Ovary (tissue), 9 donors: ENCODE data around the gene GATM. TPM values are rescaled to one million over a fixed set of nuclear protein-coding genes. Genes with fewer than 3 reads are reported as not detected.

Experiments
- DNase-seq, 5 donors: peaks; one replicate each; pipeline ENCODE4 v3.0.0-alpha.2; 2019 to 2020
- H3K27ac ChIP-seq, 2 donors: fragments of 200-600 bp; one replicate each; pipeline versions ENCODE4 v1.5.1 to v1.8.0; 2019 to 2022
- H3K27me3 ChIP-seq: fragments of 200-600 bp; one replicate; pipeline ENCODE4 v1.8.0; 2022
- H3K36me3 ChIP-seq: fragments of 200-600 bp; sonication (generic); one replicate; pipeline ENCODE4 v1.5.1; 2019
- H3K4me1 ChIP-seq: one replicate; pipeline ENCODE4 v1.8.1; 2013; ENCODE audit warnings: mild to moderate bottlenecking, moderate library complexity; ENCODE audit not compliant: insufficient read depth
- H3K4me3 ChIP-seq: fragments of 200-600 bp; sonication (generic); one replicate; pipeline ENCODE4 v1.5.1; 2017
- H3K9me3 ChIP-seq, 2 donors: fragments of 200-600 bp in 1 of 2; sonication (generic) in 1 of 2; one replicate each; pipeline versions ENCODE4 v1.5.1 to v1.8.1; 2013 to 2019; ENCODE audit warnings: mild to moderate bottlenecking in 1 of 2, moderate library complexity in 1 of 2
- EP300 ChIP-seq: sonication (generic); formaldehyde crosslinking; IDR thresholded peaks from one replicate; pipeline ENCODE4 v1.6.1; 2017; ENCODE audit warnings: antibody characterized with exemption
- POLR2A ChIP-seq: fragments of 450-650 bp; IDR thresholded peaks from one replicate; pipeline ENCODE4 v1.6.1; 2017; ENCODE audit warnings: antibody characterized with exemption, mild to moderate bottlenecking, moderate library complexity
- WGBS, 3 donors: extraction: QIAGEN DNeasy Blood & Tissue Kit in 1 of 3; methylation state at CpG; one replicate each; pipeline versions ENCODE4 v1.1.5 to v1.1.7; 2013 to 2017; 5-methylcytosine and 5-hydroxymethylcytosine counted together
- intact Hi-C, 4 donors: fragments of 100-400 bp; cut with DNase I; formaldehyde crosslinking; loops; one replicate each; pipeline versions ENCODE4 v1.11.0 to v1.15.1; 2022 to 2023
- polyA plus RNA-seq, 2 donors: library from polyadenylated mRNA; stranded (reverse); fragments of 200-250 nt in 1 of 2; fragments of 350-450 nt in 1 of 2; fragmentation: Illumina TruSeq in 1 of 2; extraction: RNeasy Lipid Tissue Mini Kit (QIAGEN cat#74804) in 1 of 2; gene quantifications; one replicate each; pipeline ENCODE4 v1.2.3, GENCODE V29; 2013 to 2014
- total RNA-seq, 7 donors: library from RNA; depleted of rRNA in 2 of 7; stranded (reverse); fragments of >200 nt in 2 of 7; fragmentation: NEBNext Ultra II Directional in 3 of 7; extraction: Animal tissue kit (Norgen Biotek cat#: 25700) in 3 of 7; gene quantifications; one replicate each; pipeline versions ENCODE4 v1.1.0 to v1.2.4, GENCODE V29; 2016 to 2023
- TF ChIP-seq, protein P1 (sequence below), 3 donors: fragments of 450-650 bp in 2 of 3; fragments of 200-600 bp in 1 of 3; IDR thresholded peaks; one replicate each; pipeline versions ENCODE4 v1.5.1 to v1.8.0; 2016 to 2022; ENCODE audit warnings: antibody characterized with exemption in 3 of 3, mild to moderate bottlenecking in 1 of 3
- donor health status: DM: no; HTN: no; CAD: no; lungs with moderate emphysema.
- donor health status: DM: no; HTN: no; CAD: no.
- donor health status: Bipolar disorder and iron deficiency.
- donor health status: DM: yes; HTN: yes; CAD: no.
- donor health status: DM: no; HTN: no; CAD: no.
- donor health status: DM: yes; HTN: yes; CAD: no.

The GATM gene
- total and polyA plus RNA-seq, 9 donors: 43.6 to 218 (median 132) TPM

- intact Hi-C loops: no loop called here
- H3K4me3 ChIP-seq: no peak overlapping the region
- no peaks in the 10 kb centered on the region for H3K27me3 ChIP-seq
- no peaks in the 10 kb centered on the region for H3K9me3 ChIP-seq
- WGBS, 3 donors: 81 to 87% (median 84%) methylated on average over 1 of the region's 1 CpG
- peaks cover 2% of the 10 kb centered on the region for H3K4me1 ChIP-seq
- no peak overlapping the region for H3K27ac ChIP-seq
- DNase-seq: no peak
- no peaks in the 10 kb centered on the region for H3K36me3 ChIP-seq
- TF ChIP-seq, protein P1, sequence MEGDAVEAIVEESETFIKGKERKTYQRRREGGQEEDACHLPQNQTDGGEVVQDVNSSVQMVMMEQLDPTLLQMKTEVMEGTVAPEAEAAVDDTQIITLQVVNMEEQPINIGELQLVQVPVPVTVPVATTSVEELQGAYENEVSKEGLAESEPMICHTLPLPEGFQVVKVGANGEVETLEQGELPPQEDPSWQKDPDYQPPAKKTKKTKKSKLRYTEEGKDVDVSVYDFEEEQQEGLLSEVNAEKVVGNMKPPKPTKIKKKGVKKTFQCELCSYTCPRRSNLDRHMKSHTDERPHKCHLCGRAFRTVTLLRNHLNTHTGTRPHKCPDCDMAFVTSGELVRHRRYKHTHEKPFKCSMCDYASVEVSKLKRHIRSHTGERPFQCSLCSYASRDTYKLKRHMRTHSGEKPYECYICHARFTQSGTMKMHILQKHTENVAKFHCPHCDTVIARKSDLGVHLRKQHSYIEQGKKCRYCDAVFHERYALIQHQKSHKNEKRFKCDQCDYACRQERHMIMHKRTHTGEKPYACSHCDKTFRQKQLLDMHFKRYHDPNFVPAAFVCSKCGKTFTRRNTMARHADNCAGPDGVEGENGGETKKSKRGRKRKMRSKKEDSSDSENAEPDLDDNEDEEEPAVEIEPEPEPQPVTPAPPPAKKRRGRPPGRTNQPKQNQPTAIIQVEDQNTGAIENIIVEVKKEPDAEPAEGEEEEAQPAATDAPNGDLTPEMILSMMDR (IDR thresholded peaks at IDR 0.05): no peak
- TF ChIP-seq EP300 (no peak), POLR2A (no peak)
Measured at GRCh38 chr15:45364271-45364670, 14.1 kb downstream of the GATM start.

GRCh38 chr15:45363801-45364200 is 14.5 kb downstream of the GATM start:
- TF ChIP-seq EP300 (no peak), POLR2A (no peak)
- TF ChIP-seq, protein P1 (IDR thresholded peaks at IDR 0.05): no peak
- Histone ChIP-seq H3K27ac (no peak overlapping the region), H3K4me3 (no peak overlapping the region), H3K36me3 (no peaks in the 10 kb centered on the region), H3K4me1 (no peaks in the 10 kb centered on the region), H3K27me3 (no peaks in the 10 kb centered on the region), H3K9me3 (no peaks in the 10 kb centered on the region)
- 23 to 36% (median 26%) methylated on average over 3 of the region's 3 CpGs for WGBS, 3 donors
- intact Hi-C loops: no loop called here
- DNase-seq: no peak

GRCh38 chr15:45363334-45363733 is 15.0 kb downstream of the GATM start:
- WGBS, 3 donors: 75 to 79% (median 77%) methylated on average over 4 of the region's 4 CpGs
- Histone ChIP-seq H3K4me3 (no peak overlapping the region), H3K27ac (no peak overlapping the region), H3K27me3 (no peaks in the 10 kb centered on the region), H3K9me3 (no peaks in the 10 kb centered on the region), H3K4me1 (no peaks in the 10 kb centered on the region), H3K36me3 (no peaks in the 10 kb centered on the region)
- TF ChIP-seq, protein P1 (IDR thresholded peaks at IDR 0.05): no peak
- TF ChIP-seq POLR2A (no peak), EP300 (no peak)
- intact Hi-C loops: no loop called here
- no peak for DNase-seq

DNA sequence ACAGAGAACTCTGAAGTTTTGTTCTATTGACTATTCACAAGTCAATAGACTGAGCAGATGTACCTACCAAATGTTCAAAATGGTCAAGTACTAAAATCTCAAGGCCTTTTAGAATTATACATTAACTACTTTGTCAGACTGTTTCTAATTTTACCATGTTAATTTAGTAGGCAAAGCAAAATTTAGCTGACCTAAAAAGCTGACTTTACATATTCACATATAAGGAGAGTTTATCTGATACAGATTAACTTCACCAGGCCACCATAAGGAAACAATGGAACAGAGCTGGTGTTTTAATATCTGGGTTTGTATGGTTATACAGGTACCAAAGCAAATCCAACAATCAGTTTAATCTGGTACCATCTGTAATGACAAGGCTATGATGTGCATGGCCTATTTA is 15.9 kb downstream of the GATM start:
- Histone ChIP-seq H3K4me1 (no peaks in the 10 kb centered on the region), H3K36me3 (no peaks in the 10 kb centered on the region), H3K27me3 (no peaks in the 10 kb centered on the region), H3K4me3 (no peak overlapping the region), H3K9me3 (no peaks in the 10 kb centered on the region), H3K27ac (no peak overlapping the region)
- intact Hi-C loops: no loop called here
- no peak for DNase-seq
- TF ChIP-seq, protein P1 (IDR thresholded peaks at IDR 0.05): no peak
- TF ChIP-seq POLR2A (no peak), EP300 (no peak)

- intact Hi-C loops: no loop called here
- 89 to 92% (median 89%) methylated on average over 7 of the region's 7 CpGs for WGBS, 3 donors
- Histone ChIP-seq H3K9me3 (no peaks in the 10 kb centered on the region), H3K4me1 (no peaks in the 10 kb centered on the region), H3K4me3 (no peak overlapping the region), H3K27ac (no peak overlapping the region), H3K36me3 (no peaks in the 10 kb centered on the region), H3K27me3 (no peaks in the 10 kb centered on the region)
- DNase-seq: no peak
- no peak for TF ChIP-seq EP300
- TF ChIP-seq, protein P1 (IDR thresholded peaks at IDR 0.05): no peak
- TF ChIP-seq POLR2A: no peak
Measured at GRCh38 chr15:45361878-45362277, 16.5 kb downstream of the GATM start.
